Measurements from ENCODE around the gene KCTD4.

DNA sequence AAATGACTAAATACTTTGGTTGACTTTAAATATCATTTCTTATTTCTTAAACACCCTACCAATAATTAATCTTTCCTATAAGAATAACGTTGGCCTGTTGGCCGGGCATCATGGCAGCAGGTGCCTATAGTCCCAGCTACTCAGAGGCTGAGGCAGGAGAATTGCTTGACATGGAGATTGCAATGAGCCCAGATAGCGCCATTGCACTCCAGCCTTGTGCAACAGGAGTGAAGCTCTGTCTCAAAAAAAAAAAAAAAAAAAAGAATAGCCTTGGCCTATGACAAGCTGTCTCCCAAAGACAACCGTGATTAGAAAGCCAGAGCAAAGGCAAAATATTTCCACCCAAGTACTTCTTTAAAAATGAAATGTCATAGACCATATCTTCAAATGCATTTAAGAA lies 24.5 kb upstream of the KCTD4 start:
- TF ChIP-seq, protein P1, sequence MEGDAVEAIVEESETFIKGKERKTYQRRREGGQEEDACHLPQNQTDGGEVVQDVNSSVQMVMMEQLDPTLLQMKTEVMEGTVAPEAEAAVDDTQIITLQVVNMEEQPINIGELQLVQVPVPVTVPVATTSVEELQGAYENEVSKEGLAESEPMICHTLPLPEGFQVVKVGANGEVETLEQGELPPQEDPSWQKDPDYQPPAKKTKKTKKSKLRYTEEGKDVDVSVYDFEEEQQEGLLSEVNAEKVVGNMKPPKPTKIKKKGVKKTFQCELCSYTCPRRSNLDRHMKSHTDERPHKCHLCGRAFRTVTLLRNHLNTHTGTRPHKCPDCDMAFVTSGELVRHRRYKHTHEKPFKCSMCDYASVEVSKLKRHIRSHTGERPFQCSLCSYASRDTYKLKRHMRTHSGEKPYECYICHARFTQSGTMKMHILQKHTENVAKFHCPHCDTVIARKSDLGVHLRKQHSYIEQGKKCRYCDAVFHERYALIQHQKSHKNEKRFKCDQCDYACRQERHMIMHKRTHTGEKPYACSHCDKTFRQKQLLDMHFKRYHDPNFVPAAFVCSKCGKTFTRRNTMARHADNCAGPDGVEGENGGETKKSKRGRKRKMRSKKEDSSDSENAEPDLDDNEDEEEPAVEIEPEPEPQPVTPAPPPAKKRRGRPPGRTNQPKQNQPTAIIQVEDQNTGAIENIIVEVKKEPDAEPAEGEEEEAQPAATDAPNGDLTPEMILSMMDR (IDR thresholded peaks at IDR 0.05) = no peak
- TF ChIP-seq POLR2A (IDR thresholded peaks at IDR 0.05) = no peak

Measured in testis (tissue), 2 donors.